Gastroesophageal sphincter (tissue), 4 donors: ENCODE results near the gene AUTS2. TPM values are rescaled to one million over a fixed set of nuclear protein-coding genes. Genes with fewer than 3 reads are reported as not detected.

Experiments
- ATAC-seq: fragments of 150-250 bp; one replicate; pipeline ENCODE4 v1.9.1; 2016; ENCODE audit warnings: mild to moderate bottlenecking, moderate library complexity
- H3K27ac ChIP-seq, 4 donors: fragments of 200-600 bp; sonication (generic) in 3 of 4; 1 replicate in 3 of 4; 2 replicates in 1 of 4; pipeline ENCODE4 v1.5.1; 2016 to 2019
- H3K27me3 ChIP-seq: fragments of 200-600 bp; sonication (generic); one replicate; pipeline ENCODE4 v1.5.1; 2019
- H3K36me3 ChIP-seq, 2 donors: fragments of 200-600 bp; sonication (generic); one replicate each; pipeline ENCODE4 v1.5.1; 2019; ENCODE audit warnings: control low read depth in 1 of 2
- H3K4me1 ChIP-seq, 3 donors: fragments of 200-600 bp; sonication (generic); 1 replicate in 2 of 3; 2 replicates in 1 of 3; pipeline ENCODE4 v1.5.1; 2016 to 2019; ENCODE audit warnings: control low read depth in 2 of 3
- H3K4me3 ChIP-seq, 2 donors: fragments of 200-600 bp; sonication (generic); one replicate each; pipeline ENCODE4 v1.5.1; 2019; ENCODE audit warnings: mild to moderate bottlenecking in 1 of 2, moderate library complexity in 1 of 2
- H3K9me3 ChIP-seq, 3 donors: fragments of 200-600 bp; sonication (generic); one replicate each; pipeline ENCODE4 v1.5.1; 2017 to 2019; ENCODE audit warnings: control low read depth in 2 of 3
- CTCF ChIP-seq, 4 experiments: fragments of 200-600 bp in 2 of 4; fragments of 450-650 bp in 2 of 4; sonication (generic) in 1 of 4; IDR thresholded peaks; one replicate each; pipeline ENCODE4 v1.5.1; 2017 to 2019; ENCODE audit warnings: antibody characterized with exemption in 4 of 4, mild to moderate bottlenecking in 2 of 4, moderate library complexity in 2 of 4
- EP300 ChIP-seq: sonication (generic); formaldehyde crosslinking; IDR thresholded peaks from one replicate; pipeline ENCODE4 v1.6.1; 2017; ENCODE audit warnings: antibody characterized with exemption, mild to moderate bottlenecking
- POLR2A ChIP-seq, 2 donors: fragments of 450-650 bp; IDR thresholded peaks; one replicate each; pipeline ENCODE4 v1.6.1; 2017; ENCODE audit warnings: antibody characterized with exemption in 2 of 2, mild to moderate bottlenecking in 2 of 2, moderate library complexity in 1 of 2
- POLR2AphosphoS5 ChIP-seq: sonication (generic); formaldehyde crosslinking; IDR thresholded peaks from one replicate; pipeline ENCODE4 v1.6.1; 2017; ENCODE audit warnings: antibody characterized with exemption
- WGBS, 2 donors: methylation state at CpG; one replicate each; pipeline ENCODE4 v1.1.5; 2018; ENCODE audit warnings: low coverage in 1 of 2; 5-methylcytosine and 5-hydroxymethylcytosine counted together
- total RNA-seq, 4 donors: library from RNA; depleted of rRNA; stranded (reverse); fragments of >200 nt; gene quantifications; one replicate each; pipeline ENCODE4 v1.1.0, GENCODE V29; 2016

The AUTS2 gene
- total RNA-seq, 4 donors from 2014 or later: 12.2 to 48.7 (median 44.1) TPM

- WGBS, 2 donors: 85 to 93% methylated on average over 8 to 9 of the region's 9 CpGs
- H3K27me3 ChIP-seq: no peaks in the 10 kb centered on the region
- no peaks in the 10 kb centered on the region for H3K9me3 ChIP-seq
- TF ChIP-seq EP300 (no peak), POLR2AphosphoS5 (no peak), POLR2A (IDR thresholded peaks at IDR 0.05) (no peak), CTCF (IDR thresholded peaks at IDR 0.05) (no peak)
- H3K4me3 ChIP-seq: no peak overlapping the region
- no peak for ATAC-seq
- no peaks in the 10 kb centered on the region for H3K4me1 ChIP-seq
- H3K27ac ChIP-seq: no peak overlapping the region
- peaks cover 0 to 52% of the 10 kb centered on the region in 2 donors for H3K36me3 ChIP-seq
Measured at GRCh38 chr7:70793821-70794220, 1195.5 kb downstream of the AUTS2 start.

GRCh38 chr7:70794962-70795361 lies 1196.7 kb downstream of the AUTS2 start:
- no peak for ATAC-seq
- 87 to 93% methylated on average over 2 to 8 of the region's 8 CpGs for WGBS, 2 donors
- no peak for TF ChIP-seq CTCF (IDR thresholded peaks at IDR 0.05)
- no peak for TF ChIP-seq EP300
- no peak for TF ChIP-seq POLR2A (IDR thresholded peaks at IDR 0.05)
- no peak for TF ChIP-seq POLR2AphosphoS5
- no peaks in the 10 kb centered on the region for H3K27me3 ChIP-seq
- H3K4me3 ChIP-seq: no peak overlapping the region
- H3K9me3 ChIP-seq: peaks cover 0 to 8% (median 0%) of the 10 kb centered on the region in 3 donors
- H3K4me1 ChIP-seq: no peaks in the 10 kb centered on the region
- peaks cover 0 to 41% of the 10 kb centered on the region in 2 donors for H3K36me3 ChIP-seq
- no peak overlapping the region for H3K27ac ChIP-seq

GRCh38 chr7:70795948-70796347 lies 1197.7 kb downstream of the AUTS2 start:
- Histone ChIP-seq H3K36me3 (peaks cover 0 to 31% of the 10 kb centered on the region in 2 donors), H3K9me3 (peaks cover 0 to 18% (median 0%) of the 10 kb centered on the region in 3 donors), H3K4me1 (no peaks in the 10 kb centered on the region), H3K27ac (no peak overlapping the region), H3K4me3 (no peak overlapping the region), H3K27me3 (no peaks in the 10 kb centered on the region)
- TF ChIP-seq EP300: no peak
- TF ChIP-seq CTCF (IDR thresholded peaks at IDR 0.05): no peak
- ATAC-seq: no peak
- 91 to 100% methylated on average over 4 to 5 of the region's 5 CpGs for WGBS, 2 donors

GRCh38 chr7:70797109-70797514 lies 1198.8 kb downstream of the AUTS2 start:
- H3K4me3 ChIP-seq: no peak overlapping the region
- no peaks in the 10 kb centered on the region for H3K27me3 ChIP-seq
- 46 to 66% methylated on average over 4 to 5 of the region's 6 CpGs for WGBS, 2 donors
- TF ChIP-seq POLR2AphosphoS5: no peak
- TF ChIP-seq EP300: no peak
- no peak for TF ChIP-seq POLR2A (IDR thresholded peaks at IDR 0.05)
- TF ChIP-seq CTCF (IDR thresholded peaks at IDR 0.05): no peak
- H3K4me1 ChIP-seq: no peaks in the 10 kb centered on the region
- ATAC-seq: no peak
- H3K27ac ChIP-seq: no peak overlapping the region
- H3K9me3 ChIP-seq: peaks cover 0 to 23% (median 0%) of the 10 kb centered on the region in 3 donors
- H3K36me3 ChIP-seq: peaks cover 0 to 21% of the 10 kb centered on the region in 2 donors

GRCh38 chr7:70799841-70800405 lies 1201.6 kb downstream of the AUTS2 start:
- ATAC-seq: no peak
- no peak for TF ChIP-seq POLR2A (IDR thresholded peaks at IDR 0.05)
- no peak for TF ChIP-seq CTCF (IDR thresholded peaks at IDR 0.05)
- TF ChIP-seq EP300: no peak
- TF ChIP-seq POLR2AphosphoS5: no peak
- 93% methylated on average over 2 of the region's 4 CpGs; no CpG with 5 or more reads in 1 of the 2 donors for WGBS, 2 donors
- Histone ChIP-seq H3K4me3 (no peak overlapping the region), H3K27me3 (no peaks in the 10 kb centered on the region), H3K27ac (no peak overlapping the region), H3K36me3 (no peaks in the 10 kb centered on the region), H3K4me1 (no peaks in the 10 kb centered on the region), H3K9me3 (peaks cover 0 to 28% (median 0%) of the 10 kb centered on the region in 3 donors)
